A549 (cell line): Measurements from ENCODE around the gene IRF6. TPM values are rescaled to one million over a fixed set of nuclear protein-coding genes. Genes with fewer than 3 reads are reported as not detected.

Experiments
- ATAC-seq, 2 experiments: fragments of 200-7000 bp in 1 of 2; fragments of >200 bp in 1 of 2; cut with Nextera tagmentation in 1 of 2; cut with Tn5 transposase in 1 of 2; 3 replicates each; pipeline versions ENCODE4 v1.8.0 to v1.9.1; 2018 to 2020; ENCODE audit warnings: mild to moderate bottlenecking in 1 of 2, moderate library complexity in 1 of 2
- CTCF ChIA-PET: fragments of 300-600 bp; sonication (Branson Sonifier 250); formaldehyde crosslinking; extraction: SDS; loops from one replicate; lab custom pipeline; 2021; ENCODE audit warnings: antibody characterized with exemption, inconsistent platforms; lab: Yijun Ruan, JAX
- POLR2A ChIA-PET: fragments of 350-600 bp; formaldehyde crosslinking; extraction: SDS; loops from one replicate; lab custom pipeline; 2021; ENCODE audit warnings: antibody characterized with exemption, inconsistent platforms; lab: Yijun Ruan, JAX
- DNase-seq, 2 experiments: peaks; one replicate each; pipeline versions ENCODE4 v3.0.0 to v3.0.0-alpha.2; 2011 to 2016; ENCODE audit warnings: low read depth in 1 of 2, low spot score in 1 of 2
- FAIRE-seq: peaks from 2 replicates; lab custom pipeline; 2011; peaks lifted over from hg19 to GRCh38; lab: Jason Lieb, UNC
- H3K27ac ChIP-seq, 2 experiments: fragments of >200 bp; sonication (Bioruptor Twin); formaldehyde crosslinking; 3 replicates each; pipeline ENCODE4 v1.5.1; 2016 to 2017
- H3K4me1 ChIP-seq: fragments of >200 bp; sonication (Bioruptor Twin); formaldehyde crosslinking; 3 replicates; pipeline ENCODE4 v1.6.1; 2016
- H3K4me2 ChIP-seq: fragments of >200 bp; sonication (Bioruptor Twin); formaldehyde crosslinking; 3 replicates; pipeline ENCODE4 v1.6.1; 2016
- H3K4me3 ChIP-seq: fragments of >200 bp; sonication (Bioruptor Twin); formaldehyde crosslinking; 3 replicates; pipeline ENCODE4 v1.5.1; 2016
- H3K9me3 ChIP-seq: fragments of >200 bp; sonication (Bioruptor Twin); formaldehyde crosslinking; 3 replicates; pipeline ENCODE4 v1.6.1; 2016
- BHLHE40 ChIP-seq: IDR thresholded peaks from 2 replicates; pipeline ENCODE4 v1.6.1; 2012; ENCODE audit warnings: low read depth, low read length, inconsistent platforms
- CBX2 ChIP-seq: fragments of 200-600 bp; sonication (generic); IDR thresholded peaks from 2 replicates; pipeline ENCODE4 v1.6.1; 2016; ENCODE audit warnings: low read depth, mild to moderate bottlenecking, borderline replicate concordance
- CHD2 ChIP-seq: fragments of 150-350 bp; IDR thresholded peaks from 2 replicates; pipeline ENCODE4 v1.6.1; 2014; ENCODE audit warnings: low read length; ENCODE audit not compliant: partially characterized antibody
- EHMT2 ChIP-seq: fragments of 200-600 bp; sonication (generic); IDR thresholded peaks from 2 replicates; pipeline ENCODE4 v1.6.1; 2016; ENCODE audit warnings: antibody characterized with exemption, low read depth, mild to moderate bottlenecking, moderate library complexity
- EP300 ChIP-seq, 2 experiments: fragments of >200 bp; sonication (Bioruptor Twin); formaldehyde crosslinking; IDR thresholded peaks; 2 replicates in 1 of 2; 3 replicates in 1 of 2; pipeline ENCODE4 v1.6.1; 2016 to 2017
- FOXS1 ChIP-seq: fragments of 250-450 bp; sonication (Bioruptor Pico); IDR thresholded peaks from 2 replicates; pipeline ENCODE4 v1.5.0; 2020; ENCODE audit warnings: mild to moderate bottlenecking, moderate library complexity
- HOXA7 ChIP-seq: fragments of 250-450 bp; sonication (Bioruptor Pico); IDR thresholded peaks from 2 replicates; pipeline ENCODE4 v1.5.0; 2020; ENCODE audit warnings: mild to moderate bottlenecking, moderate library complexity
- HOXB5 ChIP-seq: fragments of 250-450 bp; sonication (Bioruptor Pico); IDR thresholded peaks from 2 replicates; pipeline ENCODE4 v1.5.0; 2020; ENCODE audit warnings: mild to moderate bottlenecking, moderate library complexity
- JUN ChIP-seq, 2 experiments: fragments of >200 bp; sonication (Bioruptor Twin); formaldehyde crosslinking; IDR thresholded peaks; 2 replicates in 1 of 2; 3 replicates in 1 of 2; pipeline ENCODE4 v1.6.1; 2016 to 2017
- JUNB ChIP-seq: fragments of >200 bp; sonication (Bioruptor Twin); formaldehyde crosslinking; IDR thresholded peaks from 2 replicates; pipeline ENCODE4 v1.6.1; 2016
- KDM1A ChIP-seq: fragments of 200-600 bp; sonication (generic); IDR thresholded peaks from 2 replicates; pipeline ENCODE4 v1.6.1; 2016; ENCODE audit warnings: low read depth, mild to moderate bottlenecking
- MAFK ChIP-seq: fragments of 450-650 bp; IDR thresholded peaks from 2 replicates; pipeline ENCODE4 v1.6.1; 2014; ENCODE audit not compliant: partially characterized antibody
- MAZ ChIP-seq: fragments of 150-350 bp; IDR thresholded peaks from 2 replicates; pipeline ENCODE4 v1.6.1; 2014; ENCODE audit warnings: antibody characterized with exemption, low read depth, low read length, borderline replicate concordance
- MYC ChIP-seq: IDR thresholded peaks from 2 replicates; pipeline ENCODE4 v1.6.1; 2012; ENCODE audit warnings: mild to moderate bottlenecking, inconsistent platforms, low read length, improper control_type of control experiment, borderline replicate concordance
- NFE2L2 ChIP-seq: fragments of 150-350 bp; conservative IDR thresholded peaks from 2 replicates; pipeline ENCODE4 v1.6.1; 2014; ENCODE audit warnings: low read length
- NPAS2 ChIP-seq: fragments of 250-450 bp; sonication (Bioruptor Pico); IDR thresholded peaks from 2 replicates; pipeline ENCODE4 v1.8.0; 2022; ENCODE audit warnings: mild to moderate bottlenecking, moderate library complexity, borderline replicate concordance
- POLR2A ChIP-seq: IDR thresholded peaks from 2 replicates; pipeline ENCODE4 v1.6.1; 2012; ENCODE audit warnings: mild to moderate bottlenecking, low read length
- POLR2AphosphoS2 ChIP-seq: conservative IDR thresholded peaks from 2 replicates; pipeline ENCODE4 v1.6.1; 2012; ENCODE audit warnings: low read length, improper control_type of control experiment, inconsistent platforms
- RAD21 ChIP-seq, 2 experiments: fragments of >200 bp in 1 of 2; sonication (Bioruptor Twin) in 1 of 2; formaldehyde crosslinking in 1 of 2; IDR thresholded peaks in 1 of 2; conservative IDR thresholded peaks in 1 of 2; 2 replicates in 1 of 2; 3 replicates in 1 of 2; pipeline ENCODE4 v1.6.1; 2012 to 2018; ENCODE audit warnings: inconsistent platforms in 1 of 2
- RCOR1 ChIP-seq: fragments of 150-350 bp; IDR thresholded peaks from 2 replicates; pipeline ENCODE4 v1.6.1; 2014; ENCODE audit warnings: antibody characterized with exemption, low read length, low read depth
- RNF2 ChIP-seq: fragments of 200-600 bp; sonication (generic); IDR thresholded peaks from 2 replicates; pipeline ENCODE4 v1.6.1; 2016; ENCODE audit warnings: low read depth, mild to moderate bottlenecking, antibody characterized with exemption, moderate library complexity, borderline replicate concordance
- TP53 ChIP-seq: fragments of 250-450 bp; sonication (Bioruptor Pico); IDR thresholded peaks from 2 replicates; pipeline ENCODE4 v1.5.0; 2021; ENCODE audit warnings: mild to moderate bottlenecking, moderate library complexity
- ZFP36 ChIP-seq: fragments of 450-650 bp; IDR thresholded peaks from 2 replicates; pipeline ENCODE4 v1.6.1; 2014; ENCODE audit warnings: borderline replicate concordance; ENCODE audit not compliant: partially characterized antibody
- WGBS: methylation state at CpG from one replicate; pipeline ENCODE4 v1.1.6; 2017; ENCODE audit errors: missing lambda C conversion rate; 5-methylcytosine and 5-hydroxymethylcytosine counted together
- polyA plus RNA-seq, 4 experiments: library from polyadenylated mRNA; depleted of rRNA in 3 of 4; stranded (reverse); fragments of >200 nt; fragmentation: RNase III in 1 of 4; extraction: RNeasy Plus Mini Kit Qiagen cat#74134 plus additional on column Dnase treatment in 1 of 4; gene quantifications; 2 replicates in 3 of 4; 3 replicates in 1 of 4; pipeline ENCODE4 v1.2.3, GENCODE V29; 2011 to 2017
- TF ChIP-seq, protein P1 (sequence below): IDR thresholded peaks from 2 replicates; pipeline ENCODE4 v1.6.1; 2012
- TF ChIP-seq, protein P2 (sequence below): fragments of 450-650 bp; IDR thresholded peaks from 2 replicates; pipeline ENCODE4 v1.6.1; 2014; ENCODE audit warnings: antibody characterized with exemption
- TF ChIP-seq, protein P3 (sequence below): fragments of >200 bp; sonication (Bioruptor Twin); formaldehyde crosslinking; IDR thresholded peaks from 3 replicates; pipeline ENCODE4 v1.5.1; 2016

IRF6 gene
- polyA plus RNA-seq, 2 of the 4 experiments (the other 2 are of a cell fraction): 0.08 to 0.22 TPM

DNA sequence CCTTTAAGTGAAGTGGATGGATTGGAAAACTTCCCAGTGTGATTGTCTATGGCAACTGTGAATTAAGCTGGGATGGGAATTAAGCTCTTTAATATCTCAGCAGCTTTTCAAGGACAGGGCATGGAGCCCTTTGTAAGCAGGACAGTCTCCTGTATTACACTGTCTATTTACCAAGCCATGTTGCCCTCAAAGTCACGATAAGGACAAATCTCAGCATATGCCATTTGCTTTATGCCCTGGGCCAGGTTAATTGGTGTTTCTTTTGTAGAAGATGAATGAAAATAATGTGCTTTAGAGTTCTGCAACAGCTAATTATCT lies 39.4 kb upstream of the IRF6 start:
- no peak overlapping the region for H3K4me2 ChIP-seq
- H3K4me1 ChIP-seq: peaks cover 5% of the 10 kb centered on the region; the same call in 2 of the 3 replicates
- ChIA-PET CTCF (interaction anchor here (0.9 to 8.7 kb wide), 4 partner anchors 14 to 144 kb away, joined by 3 to 90 read pairs (median 4); no protein-coding TSS in a partner anchor), POLR2A (no interaction called here)
- H3K9me3 ChIP-seq: no peaks in the 10 kb centered on the region
- DNase-seq (no peak), FAIRE-seq (no peak), ATAC-seq (no peak)
- no peak overlapping the region for H3K27ac ChIP-seq
- TF ChIP-seq HOXB5 (no peak), FOXS1 (no peak), EHMT2 (no peak), CHD2 (no peak), BHLHE40 (no peak), HOXA7 (CRISPR knock-in tag) (no peak), POLR2AphosphoS2 (no peak), JUNB (no peak), KDM1A (no peak), ZFP36 (no peak), MYC (no peak), CBX2 (no peak), MAFK (no peak), NFE2L2 (no peak), NPAS2 (CRISPR knock-in tag) (no peak), EP300 (IDR thresholded peaks at IDR 0.05) (no peak)
- TF ChIP-seq, protein P1, sequence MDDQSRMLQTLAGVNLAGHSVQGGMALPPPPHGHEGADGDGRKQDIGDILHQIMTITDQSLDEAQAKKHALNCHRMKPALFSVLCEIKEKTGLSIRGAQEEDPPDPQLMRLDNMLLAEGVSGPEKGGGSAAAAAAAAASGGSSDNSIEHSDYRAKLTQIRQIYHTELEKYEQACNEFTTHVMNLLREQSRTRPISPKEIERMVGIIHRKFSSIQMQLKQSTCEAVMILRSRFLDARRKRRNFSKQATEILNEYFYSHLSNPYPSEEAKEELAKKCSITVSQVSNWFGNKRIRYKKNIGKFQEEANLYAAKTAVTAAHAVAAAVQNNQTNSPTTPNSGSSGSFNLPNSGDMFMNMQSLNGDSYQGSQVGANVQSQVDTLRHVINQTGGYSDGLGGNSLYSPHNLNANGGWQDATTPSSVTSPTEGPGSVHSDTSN: no peak
- WGBS: 93% methylated on average over 1 of the region's 1 CpG
- H3K4me3 ChIP-seq: no peak overlapping the region

DNA sequence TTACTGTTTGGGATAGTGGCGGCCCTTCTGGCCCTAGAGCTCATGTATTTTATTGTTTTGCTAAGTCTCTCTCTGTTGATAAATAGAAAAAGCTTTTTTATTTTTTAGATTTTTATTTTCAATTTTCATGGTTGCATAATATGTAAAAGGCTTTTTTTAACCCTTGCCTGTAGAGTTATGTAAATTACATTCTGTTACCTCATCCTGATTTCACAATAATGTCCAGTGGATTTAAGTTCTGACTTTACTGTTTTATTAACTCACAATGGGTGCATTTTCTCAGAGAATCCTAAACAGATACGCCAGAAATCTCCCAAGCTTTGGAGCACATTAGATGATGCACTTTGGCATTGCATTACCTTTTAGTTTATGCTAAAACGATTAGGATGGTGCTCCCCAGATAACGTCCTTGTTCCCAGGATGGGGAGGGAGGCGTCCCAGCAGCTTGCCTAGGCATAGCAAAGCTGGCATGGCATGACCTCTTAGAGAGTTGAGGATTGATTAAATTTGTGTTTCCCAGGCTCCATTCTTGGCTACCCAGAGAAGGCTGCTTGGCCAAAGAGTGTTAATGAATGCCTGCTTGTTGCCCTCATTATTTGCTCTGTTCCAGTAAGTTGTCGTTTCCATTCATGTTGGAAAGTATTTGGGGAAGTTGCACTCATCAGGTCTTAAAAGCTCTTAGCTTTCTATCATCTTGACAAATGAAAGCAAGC lies 38.9 kb upstream of the IRF6 start:
- TF ChIP-seq POLR2AphosphoS2: no peak
- ATAC-seq: no peak
- no peak for FAIRE-seq
- ChIA-PET POLR2A (no interaction called here), CTCF (interaction anchor here (0.7 to 8.7 kb wide), 6 partner anchors 14 to 193 kb away, joined by 3 to 90 read pairs (median 4); partner anchors contain the start of gene UTP25)
- Histone ChIP-seq H3K4me3 (no peak overlapping the region), H3K9me3 (no peaks in the 10 kb centered on the region), H3K4me2 (no peak overlapping the region), H3K4me1 (peaks cover 10% of the 10 kb centered on the region; the same call in 2 of the 3 replicates), H3K27ac (no peak overlapping the region)
- DNase-seq: no peak
- 86% methylated on average over 6 of the region's 6 CpGs for WGBS

DNA sequence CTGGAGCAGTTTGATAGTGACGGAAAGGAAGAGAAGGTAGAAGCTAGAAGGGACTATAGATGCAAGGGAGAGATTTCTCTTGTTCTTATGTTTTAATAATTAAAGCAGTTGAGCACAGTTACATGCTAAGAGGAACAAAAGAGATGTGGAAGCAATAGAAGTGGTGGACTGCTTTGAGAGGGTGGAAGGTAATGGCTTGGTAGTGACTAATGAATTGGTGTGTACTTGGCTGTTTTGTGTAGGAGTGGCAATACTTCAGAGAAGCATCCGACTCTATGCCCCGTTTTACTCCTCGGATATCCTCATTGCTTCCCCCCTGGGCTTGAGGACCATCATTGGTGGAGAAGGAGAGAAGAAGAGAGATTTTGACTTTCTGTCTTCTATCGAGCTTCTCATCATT lies 34.7 kb upstream of the IRF6 start:
- ChIA-PET POLR2A (interaction anchor here (1.5 to 2.5 kb wide), 3 partner anchors 12 to 56 kb away, joined by 3 to 14 read pairs (median 5); partner anchors contain the start of genes C1orf74 and UTP25), CTCF (interaction anchor here (1.2 to 12.5 kb wide), 5 partner anchors 10 to 150 kb away, joined by 3 to 114 read pairs (median 7); partner anchors contain the start of gene UTP25)
- Histone ChIP-seq H3K27ac (peak overlapping the region; percentile 76 to 81), H3K4me2 (peak overlapping the region; percentile 63), H3K4me1 (peaks cover 23% of the 10 kb centered on the region), H3K9me3 (no peaks in the 10 kb centered on the region), H3K4me3 (no peak overlapping the region)
- DNase-seq: no peak
- WGBS: 96% methylated on average over 5 of the region's 5 CpGs
- ATAC-seq: no peak
- TF ChIP-seq ZFP36 (no peak), MAZ (no peak), RAD21 (conservative IDR thresholded peaks at IDR 0.05 in 1 of 2, IDR thresholded peaks at IDR 0.05 in 1 of 2) (no peak), RNF2 (no peak), POLR2A (no peak), FOXS1 (no peak), JUN (IDR thresholded peaks at IDR 0.05) (no peak), RCOR1 (no peak), TP53 (no peak)
- TF ChIP-seq, protein P2, sequence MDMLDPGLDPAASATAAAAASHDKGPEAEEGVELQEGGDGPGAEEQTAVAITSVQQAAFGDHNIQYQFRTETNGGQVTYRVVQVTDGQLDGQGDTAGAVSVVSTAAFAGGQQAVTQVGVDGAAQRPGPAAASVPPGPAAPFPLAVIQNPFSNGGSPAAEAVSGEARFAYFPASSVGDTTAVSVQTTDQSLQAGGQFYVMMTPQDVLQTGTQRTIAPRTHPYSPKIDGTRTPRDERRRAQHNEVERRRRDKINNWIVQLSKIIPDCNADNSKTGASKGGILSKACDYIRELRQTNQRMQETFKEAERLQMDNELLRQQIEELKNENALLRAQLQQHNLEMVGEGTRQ: no peak
- TF ChIP-seq, protein P3, sequence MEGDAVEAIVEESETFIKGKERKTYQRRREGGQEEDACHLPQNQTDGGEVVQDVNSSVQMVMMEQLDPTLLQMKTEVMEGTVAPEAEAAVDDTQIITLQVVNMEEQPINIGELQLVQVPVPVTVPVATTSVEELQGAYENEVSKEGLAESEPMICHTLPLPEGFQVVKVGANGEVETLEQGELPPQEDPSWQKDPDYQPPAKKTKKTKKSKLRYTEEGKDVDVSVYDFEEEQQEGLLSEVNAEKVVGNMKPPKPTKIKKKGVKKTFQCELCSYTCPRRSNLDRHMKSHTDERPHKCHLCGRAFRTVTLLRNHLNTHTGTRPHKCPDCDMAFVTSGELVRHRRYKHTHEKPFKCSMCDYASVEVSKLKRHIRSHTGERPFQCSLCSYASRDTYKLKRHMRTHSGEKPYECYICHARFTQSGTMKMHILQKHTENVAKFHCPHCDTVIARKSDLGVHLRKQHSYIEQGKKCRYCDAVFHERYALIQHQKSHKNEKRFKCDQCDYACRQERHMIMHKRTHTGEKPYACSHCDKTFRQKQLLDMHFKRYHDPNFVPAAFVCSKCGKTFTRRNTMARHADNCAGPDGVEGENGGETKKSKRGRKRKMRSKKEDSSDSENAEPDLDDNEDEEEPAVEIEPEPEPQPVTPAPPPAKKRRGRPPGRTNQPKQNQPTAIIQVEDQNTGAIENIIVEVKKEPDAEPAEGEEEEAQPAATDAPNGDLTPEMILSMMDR: no peak
- TF ChIP-seq, all 56 proteins: peak for 0
- FAIRE-seq: no peak
